GM23338 (cell line): Measurements from ENCODE around the gene LRRN4CL. TPM values are rescaled to one million over a fixed set of nuclear protein-coding genes. Genes with fewer than 3 reads are reported as not detected.
A peak's percentile ranks its signal among the peaks of the same experiment; 100 is the strongest.

Source experiments
- ATAC-seq: fragments of 200-7000 bp; cut with Tn5 transposase; 3 replicates; pipeline ENCODE4 v1.9.1; 2020
- DNase-seq: peaks from one replicate; pipeline ENCODE4 v3.0.0-alpha.2; 2015; ENCODE audit warnings: low spot score
- H2AFZ ChIP-seq: fragments of 200-600 bp; sonication (generic); 2 replicates; pipeline ENCODE4 v1.8.0; 2016; ENCODE audit warnings: antibody characterized with exemption, mild to moderate bottlenecking, moderate library complexity
- H3F3A ChIP-seq: fragments of 200-600 bp; sonication (generic); replicated peaks from 2 replicates; pipeline ENCODE4 v1.8.0; 2017; ENCODE audit warnings: antibody characterized with exemption, mixed run types, low read depth
- H3K27ac ChIP-seq: fragments of 200-600 bp; sonication (generic); 2 replicates; pipeline ENCODE4 v1.6.1; 2016; ENCODE audit warnings: low read depth
- H3K27me3 ChIP-seq: fragments of 200-600 bp; sonication (generic); 2 replicates; pipeline ENCODE4 v1.8.0; 2016; ENCODE audit warnings: mild to moderate bottlenecking, mixed run types, moderate library complexity; ENCODE audit not compliant: insufficient read depth
- H3K36me3 ChIP-seq: fragments of 200-600 bp; sonication (generic); 2 replicates; pipeline ENCODE4 v1.8.0; 2016; ENCODE audit warnings: mild to moderate bottlenecking; ENCODE audit not compliant: insufficient read depth
- H3K4me1 ChIP-seq: fragments of 200-600 bp; sonication (generic); 2 replicates; pipeline ENCODE4 v1.8.0; 2016; ENCODE audit warnings: mild to moderate bottlenecking, moderate library complexity; ENCODE audit not compliant: insufficient read depth
- H3K4me2 ChIP-seq: fragments of 200-600 bp; sonication (generic); 2 replicates; pipeline ENCODE4 v1.7.1; 2017; ENCODE audit warnings: mixed run types
- H3K4me3 ChIP-seq: fragments of 200-600 bp; sonication (generic); 2 replicates; pipeline ENCODE4 v1.6.1; 2016; ENCODE audit warnings: mixed run types
- H3K79me2 ChIP-seq: fragments of 200-600 bp; sonication (generic); replicated peaks from 2 replicates; pipeline ENCODE4 v1.8.0; 2017; ENCODE audit warnings: mild to moderate bottlenecking; ENCODE audit not compliant: insufficient read depth
- H3K9me2 ChIP-seq: fragments of 200-600 bp; sonication (generic); 2 replicates; pipeline ENCODE4 v1.8.0; 2017; ENCODE audit not compliant: insufficient read depth
- H4K20me1 ChIP-seq: fragments of 200-600 bp; sonication (generic); replicated peaks from 2 replicates; pipeline ENCODE4 v1.8.0; 2017; ENCODE audit warnings: mild to moderate bottlenecking; ENCODE audit not compliant: insufficient read depth
- H3K27ac Mint-ChIP-seq: 2 replicates; pipeline ENCODE4 v1.8.0; 2020; ENCODE audit warnings: inconsistent platforms, mild to moderate bottlenecking, moderate library complexity, mixed read lengths
- H3K27me3 Mint-ChIP-seq: 3 replicates; pipeline ENCODE4 v1.8.0; 2022; ENCODE audit warnings: low read depth, mild to moderate bottlenecking, moderate library complexity, mixed read lengths, inconsistent platforms; ENCODE audit not compliant: insufficient read depth, poor library complexity
- H3K36me3 Mint-ChIP-seq: 3 replicates; pipeline ENCODE4 v1.8.0; 2021; ENCODE audit warnings: low read depth, mild to moderate bottlenecking, inconsistent platforms, moderate library complexity, mixed read lengths
- H3K4me1 Mint-ChIP-seq: 3 replicates; pipeline ENCODE4 v1.8.0; 2020; ENCODE audit warnings: mild to moderate bottlenecking, inconsistent platforms, mixed read lengths
- H3K4me3 Mint-ChIP-seq: 3 replicates; pipeline ENCODE4 v1.8.0; 2021; ENCODE audit warnings: moderate library complexity, mild to moderate bottlenecking, inconsistent platforms, mixed read lengths
- H3K9me3 Mint-ChIP-seq: 3 replicates; pipeline ENCODE4 v1.8.0; 2020; ENCODE audit warnings: moderate library complexity, mild to moderate bottlenecking, inconsistent platforms, mixed read lengths
- CREB1 ChIP-seq: fragments of 250-450 bp; sonication (Bioruptor Pico); IDR thresholded peaks from 2 replicates; pipeline ENCODE4 v1.5.0; 2020; ENCODE audit warnings: low read depth, mild to moderate bottlenecking, moderate library complexity
- CTCF ChIP-seq, 2 experiments: fragments of 200-600 bp in 1 of 2; sonication (generic) in 1 of 2; conservative IDR thresholded peaks; 2 replicates each; pipeline versions ENCODE4 v1.5.1 to v1.6.1; 2016 to 2017; ENCODE audit warnings: antibody characterized with exemption in 2 of 2, low read depth in 2 of 2, mild to moderate bottlenecking in 2 of 2, moderate library complexity in 1 of 2
- ETS1 ChIP-seq: IDR thresholded peaks from 2 replicates; pipeline ENCODE4 v1.6.1; 2016; ENCODE audit warnings: antibody characterized with exemption
- EZH2 ChIP-seq: fragments of 200-600 bp; sonication (generic); IDR thresholded peaks from one replicate; pipeline ENCODE4 v1.8.0; 2017; ENCODE audit warnings: antibody characterized with exemption, mild to moderate bottlenecking, low read depth; ENCODE audit not compliant: unreplicated experiment
- EZH2phosphoT487 ChIP-seq: fragments of 200-600 bp; sonication (generic); IDR thresholded peaks from one replicate; pipeline ENCODE4 v1.8.1; 2018; ENCODE audit warnings: antibody characterized with exemption; ENCODE audit not compliant: unreplicated experiment
- JUNB ChIP-seq: IDR thresholded peaks from one replicate; pipeline ENCODE4 v1.6.1; 2016; ENCODE audit warnings: antibody characterized with exemption; ENCODE audit not compliant: unreplicated experiment
- NANOG ChIP-seq: IDR thresholded peaks from 2 replicates; pipeline ENCODE4 v1.6.1; 2016; ENCODE audit warnings: antibody characterized with exemption, borderline replicate concordance
- POLR2AphosphoS5 ChIP-seq: IDR thresholded peaks from 2 replicates; pipeline ENCODE4 v1.6.1; 2016; ENCODE audit warnings: antibody characterized with exemption, low read depth
- REST ChIP-seq: IDR thresholded peaks from one replicate; pipeline ENCODE4 v1.6.1; 2018; ENCODE audit warnings: antibody characterized with exemption; ENCODE audit not compliant: unreplicated experiment
- STAT1 ChIP-seq: IDR thresholded peaks from one replicate; pipeline ENCODE4 v1.6.1; 2016; ENCODE audit warnings: antibody characterized with exemption; ENCODE audit not compliant: unreplicated experiment
- ZNF114 ChIP-seq: fragments of 250-450 bp; sonication (Bioruptor Pico); IDR thresholded peaks from 2 replicates; pipeline ENCODE4 v1.5.0; 2020; ENCODE audit warnings: mild to moderate bottlenecking, moderate library complexity
- ZNF331 ChIP-seq: fragments of 250-450 bp; sonication (Bioruptor Pico); IDR thresholded peaks from 2 replicates; pipeline ENCODE4 v1.5.0; 2020; ENCODE audit warnings: low read depth, mild to moderate bottlenecking, moderate library complexity
- ZNF462 ChIP-seq: fragments of 250-450 bp; sonication (Bioruptor Pico); IDR thresholded peaks from 2 replicates; pipeline ENCODE4 v1.5.0; 2020; ENCODE audit warnings: mild to moderate bottlenecking, moderate library complexity
- polyA plus RNA-seq: library from polyadenylated mRNA; unstranded; fragments of >200 nt; fragmentation: Nextera tagmentation; extraction: Ambion mirVana; gene quantifications from 2 replicates; pipeline ENCODE4 v1.2.1, GENCODE V29; 2016
- total RNA-seq: library from RNA; depleted of rRNA; stranded (reverse); fragments of >200 nt; shearing (Covaris generic); gene quantifications from 2 replicates; pipeline ENCODE4 v1.2.3, GENCODE V29; 2014

The LRRN4CL gene
- total and polyA plus RNA-seq, 2 experiments from 2014 or later, result 0.08 to 0.21 TPM

GRCh38 chr11:62667460-62667859 lies 21.9 kb downstream of the LRRN4CL start:
- no peaks in the 10 kb centered on the region for H3K9me2 ChIP-seq
- DNase-seq (no peak), ATAC-seq (no peak)
- TF ChIP-seq JUNB (no peak), ETS1 (no peak), STAT1 (no peak), EZH2phosphoT487 (no peak), NANOG (no peak), CREB1 (CRISPR knock-in tag) (no peak), ZNF462 (CRISPR knock-in tag) (no peak), EZH2 (no peak), REST (no peak), CTCF (conservative IDR thresholded peaks at IDR 0.05; ENCODE audit: low read depth in 2 of 2) (no peak), ZNF331 (CRISPR knock-in tag) (no peak), POLR2AphosphoS5 (no peak; the same call in 1 of the 2 replicates), ZNF114 (no peak)
- peak overlapping the region; percentile 79 for H3K27ac ChIP-seq
- H3K36me3 ChIP-seq, result peaks cover 15% of the 10 kb centered on the region
- Mint-ChIP-seq H3K36me3 (peaks cover 49% of the 10 kb centered on the region), H3K4me3 (peak overlapping the region; percentile 98), H3K4me1 (peaks cover 17% of the 10 kb centered on the region), H3K27me3 (peaks cover 24% of the 10 kb centered on the region), H3K9me3 (no peaks in the 10 kb centered on the region; the same call in none of the 3 replicates), H3K27ac (no peak overlapping the region)
- no peaks in the 10 kb centered on the region for H3K27me3 ChIP-seq
- H4K20me1 ChIP-seq, result peaks cover 15% of the 10 kb centered on the region
- peaks cover 51% of the 10 kb centered on the region for H3K79me2 ChIP-seq
- peaks cover 26% of the 10 kb centered on the region for H3K4me1 ChIP-seq
- H2AFZ ChIP-seq, result no peak overlapping the region
- peak overlapping the region; percentile 99 for H3K4me3 ChIP-seq
- H3F3A ChIP-seq, result peaks cover 55% of the 10 kb centered on the region
- H3K4me2 ChIP-seq, result peak overlapping the region; percentile 97
